ENCODE data around the gene OSBPL10. TPM values are rescaled to one million over a fixed set of nuclear protein-coding genes. Genes with fewer than 3 reads are reported as not detected.

The OSBPL10 gene
- total RNA-seq, 1 experiment from 2014 or later = 2.3 TPM

GRCh38 chr3:31808143-31808720, 172.8 kb downstream of the OSBPL10 start:
- Histone ChIP-seq H3K4me1 (ENCODE audit: insufficient read depth, low read length, poor library complexity, severe bottlenecking) (no peaks in the 10 kb centered on the region), H3K36me3 (ENCODE audit: insufficient read depth, low read length, poor library complexity, severe bottlenecking) (no peaks in the 10 kb centered on the region), H3K4me3 (ENCODE audit: low read depth, low read length, poor library complexity, severe bottlenecking) (no peak overlapping the region), H3K9me3 (ENCODE audit: low read depth, low read length, poor library complexity, severe bottlenecking) (no peaks in the 10 kb centered on the region), H3K27ac (ENCODE audit: low read depth, low read length, poor library complexity, severe bottlenecking) (no peak overlapping the region), H3K27me3 (replicated peaks; ENCODE audit: insufficient read depth, low read depth, low read length, poor library complexity) (no peaks in the 10 kb centered on the region)
- intact Hi-C loops (cut with micrococcal nuclease; ENCODE audit: unreplicated experiment) = no loop called here
- no peak for TF ChIP-seq EZH2 (IDR thresholded peaks at IDR 0.05; ENCODE audit: borderline replicate concordance, low read depth, low read length, poor library complexity, severe bottlenecking)
- TF ChIP-seq, protein P1, sequence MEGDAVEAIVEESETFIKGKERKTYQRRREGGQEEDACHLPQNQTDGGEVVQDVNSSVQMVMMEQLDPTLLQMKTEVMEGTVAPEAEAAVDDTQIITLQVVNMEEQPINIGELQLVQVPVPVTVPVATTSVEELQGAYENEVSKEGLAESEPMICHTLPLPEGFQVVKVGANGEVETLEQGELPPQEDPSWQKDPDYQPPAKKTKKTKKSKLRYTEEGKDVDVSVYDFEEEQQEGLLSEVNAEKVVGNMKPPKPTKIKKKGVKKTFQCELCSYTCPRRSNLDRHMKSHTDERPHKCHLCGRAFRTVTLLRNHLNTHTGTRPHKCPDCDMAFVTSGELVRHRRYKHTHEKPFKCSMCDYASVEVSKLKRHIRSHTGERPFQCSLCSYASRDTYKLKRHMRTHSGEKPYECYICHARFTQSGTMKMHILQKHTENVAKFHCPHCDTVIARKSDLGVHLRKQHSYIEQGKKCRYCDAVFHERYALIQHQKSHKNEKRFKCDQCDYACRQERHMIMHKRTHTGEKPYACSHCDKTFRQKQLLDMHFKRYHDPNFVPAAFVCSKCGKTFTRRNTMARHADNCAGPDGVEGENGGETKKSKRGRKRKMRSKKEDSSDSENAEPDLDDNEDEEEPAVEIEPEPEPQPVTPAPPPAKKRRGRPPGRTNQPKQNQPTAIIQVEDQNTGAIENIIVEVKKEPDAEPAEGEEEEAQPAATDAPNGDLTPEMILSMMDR (conservative IDR thresholded peaks at IDR 0.05; ENCODE audit: low read depth, low read length) = no peak
- no TSS peak for BruUV-seq (replicated peaks)
- ChIA-PET POLR2A (ENCODE audit: low non-redundant PET) (no interaction called here), CTCF (no interaction called here)
- no peak for DNase-seq (ENCODE audit: low spot score)

DNA sequence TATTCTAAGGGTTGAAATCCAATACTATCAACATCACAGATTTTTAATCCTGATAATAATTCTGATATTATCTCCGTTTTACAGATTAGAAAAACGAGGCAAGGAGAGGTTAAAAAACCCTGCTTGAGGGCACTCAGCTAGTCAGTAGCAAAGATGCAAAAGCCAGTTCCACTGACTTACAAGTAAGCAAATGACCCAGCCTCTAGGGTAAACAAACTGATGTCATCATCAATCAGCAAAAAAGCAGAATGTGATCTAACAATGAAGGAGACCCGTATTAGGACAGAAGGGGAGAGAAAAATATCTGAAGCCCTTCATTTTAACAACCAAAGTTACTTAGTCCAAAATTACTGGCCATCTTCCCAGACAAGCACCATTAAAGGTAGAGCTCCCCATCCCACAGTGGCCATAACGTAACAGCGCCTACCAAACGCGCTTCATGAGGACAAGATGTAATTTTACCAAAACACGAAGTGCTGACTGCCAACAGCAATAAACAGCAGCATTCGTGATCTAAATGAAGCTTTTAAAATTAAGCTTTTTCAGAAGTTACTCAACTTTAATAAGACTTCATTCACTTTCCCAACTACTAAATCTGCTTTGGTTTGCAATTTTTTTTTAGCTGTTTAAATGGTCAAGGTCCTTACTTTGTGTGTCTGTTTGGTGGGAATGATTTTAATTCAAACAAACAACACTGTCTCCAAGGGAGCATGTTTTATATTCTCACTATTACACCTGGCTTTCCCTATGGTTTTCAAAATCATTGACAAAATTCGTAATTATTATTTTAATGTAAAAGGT, 176.6 kb downstream of the OSBPL10 start:
- BruUV-seq (replicated peaks) = no TSS peak
- Histone ChIP-seq H3K27me3 (replicated peaks; ENCODE audit: insufficient read depth, low read depth, low read length, poor library complexity) (no peaks in the 10 kb centered on the region), H3K4me1 (ENCODE audit: insufficient read depth, low read length, poor library complexity, severe bottlenecking) (no peaks in the 10 kb centered on the region), H3K36me3 (ENCODE audit: insufficient read depth, low read length, poor library complexity, severe bottlenecking) (no peaks in the 10 kb centered on the region), H3K4me3 (ENCODE audit: low read depth, low read length, poor library complexity, severe bottlenecking) (no peak overlapping the region), H3K9me3 (ENCODE audit: low read depth, low read length, poor library complexity, severe bottlenecking) (no peaks in the 10 kb centered on the region), H3K27ac (ENCODE audit: low read depth, low read length, poor library complexity, severe bottlenecking) (no peak overlapping the region)
- intact Hi-C loops (cut with micrococcal nuclease; ENCODE audit: unreplicated experiment) = no loop called here
- ChIA-PET CTCF (no interaction called here), POLR2A (ENCODE audit: low non-redundant PET) (no interaction called here)
- no peak for DNase-seq (ENCODE audit: low spot score)
- no peak for TF ChIP-seq EZH2 (IDR thresholded peaks at IDR 0.05; ENCODE audit: borderline replicate concordance, low read depth, low read length, poor library complexity, severe bottlenecking)
- TF ChIP-seq, protein P1 (conservative IDR thresholded peaks at IDR 0.05; ENCODE audit: low read depth, low read length) = no peak

- ChIA-PET POLR2A (ENCODE audit: low non-redundant PET) (no interaction called here), CTCF (no interaction called here)
- intact Hi-C loops (cut with micrococcal nuclease; ENCODE audit: unreplicated experiment) = no loop called here
- Histone ChIP-seq H3K9me3 (ENCODE audit: low read depth, low read length, poor library complexity, severe bottlenecking) (no peaks in the 10 kb centered on the region), H3K4me3 (ENCODE audit: low read depth, low read length, poor library complexity, severe bottlenecking) (no peak overlapping the region), H3K36me3 (ENCODE audit: insufficient read depth, low read length, poor library complexity, severe bottlenecking) (no peaks in the 10 kb centered on the region), H3K27me3 (replicated peaks; ENCODE audit: insufficient read depth, low read depth, low read length, poor library complexity) (no peaks in the 10 kb centered on the region), H3K4me1 (ENCODE audit: insufficient read depth, low read length, poor library complexity, severe bottlenecking) (no peaks in the 10 kb centered on the region), H3K27ac (ENCODE audit: low read depth, low read length, poor library complexity, severe bottlenecking) (no peak overlapping the region)
- DNase-seq (ENCODE audit: low spot score) = no peak
- BruUV-seq (replicated peaks) = no TSS peak
- TF ChIP-seq, protein P1 (conservative IDR thresholded peaks at IDR 0.05; ENCODE audit: low read depth, low read length) = no peak
- no peak for TF ChIP-seq EZH2 (IDR thresholded peaks at IDR 0.05; ENCODE audit: borderline replicate concordance, low read depth, low read length, poor library complexity, severe bottlenecking)
Measured at GRCh38 chr3:31802981-31803740, 177.9 kb downstream of the OSBPL10 start.
